ENCODE measurements around the gene TBC1D7. TPM values are rescaled to one million over a fixed set of nuclear protein-coding genes. Genes with fewer than 3 reads are reported as not detected.

TBC1D7 gene
- polyA plus RNA-seq, 3 donors: 6.6 to 10.8 (median 9.2) TPM

GRCh38 chr6:13261464-13261994 is 66.8 kb downstream of the TBC1D7 start:
- H3K27ac ChIP-seq (ENCODE audit: low read depth, low read length): no peak overlapping the region
- WGBS, 3 donors: 34 to 83% (median 41%) methylated on average over 1 of the region's 1 CpG

GRCh38 chr6:13260831-13261230 is 67.5 kb downstream of the TBC1D7 start:
- WGBS, 3 donors: 82 to 93% (median 92%) methylated on average over 5 of the region's 5 CpGs
- H3K27ac ChIP-seq (ENCODE audit: low read depth, low read length): no peak overlapping the region

DNA sequence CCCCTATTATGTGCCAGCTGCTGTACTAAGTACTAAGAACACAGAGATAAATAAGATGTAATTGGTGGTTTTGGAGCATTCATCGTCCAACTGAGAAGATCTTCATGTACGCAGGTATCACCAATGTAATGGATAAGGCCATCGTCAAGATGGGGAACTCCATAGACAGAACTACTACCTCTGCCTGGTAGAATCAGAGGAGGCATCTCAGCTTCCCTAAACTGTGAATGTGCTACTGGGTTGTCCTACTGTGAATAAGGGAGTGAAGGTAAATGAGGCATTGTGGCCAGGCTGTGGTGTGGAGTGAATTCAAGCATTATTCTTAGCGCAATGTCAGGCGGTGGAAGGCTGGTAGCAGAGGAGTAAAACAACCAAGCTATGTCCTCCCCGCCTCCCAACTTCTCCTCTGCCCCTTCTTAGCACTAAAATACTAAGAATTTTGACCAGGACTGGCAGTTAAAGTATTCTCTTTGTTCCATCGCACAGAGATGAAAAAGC is 68.2 kb downstream of the TBC1D7 start:
- 87 to 94% (median 91%) methylated on average over 7 of the region's 7 CpGs for WGBS, 3 donors
- no peak overlapping the region for H3K27ac ChIP-seq (ENCODE audit: low read depth, low read length)

DNA sequence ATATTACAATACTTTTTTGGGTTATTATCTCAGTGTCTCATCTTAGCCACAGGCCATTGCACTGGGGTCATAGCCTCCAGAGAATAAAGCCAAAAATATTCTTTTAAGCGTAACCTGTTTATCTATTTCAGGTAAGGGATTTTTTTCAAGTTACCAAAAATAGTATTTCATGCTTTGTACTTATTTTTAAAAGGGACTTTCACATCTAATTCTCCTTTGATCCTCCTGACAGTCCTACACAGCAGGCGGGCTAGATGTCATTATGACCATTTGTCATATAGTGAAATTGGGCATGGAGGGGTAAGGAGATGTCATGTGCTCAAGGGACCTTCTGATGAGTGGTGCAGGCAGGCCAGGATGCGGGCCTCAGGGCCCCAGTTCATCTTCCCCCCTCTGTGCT is 68.9 kb downstream of the TBC1D7 start:
- no peak overlapping the region for H3K27ac ChIP-seq (ENCODE audit: low read depth, low read length)
- WGBS, 3 donors: 93 to 96% (median 95%) methylated on average over 3 of the region's 3 CpGs

DNA sequence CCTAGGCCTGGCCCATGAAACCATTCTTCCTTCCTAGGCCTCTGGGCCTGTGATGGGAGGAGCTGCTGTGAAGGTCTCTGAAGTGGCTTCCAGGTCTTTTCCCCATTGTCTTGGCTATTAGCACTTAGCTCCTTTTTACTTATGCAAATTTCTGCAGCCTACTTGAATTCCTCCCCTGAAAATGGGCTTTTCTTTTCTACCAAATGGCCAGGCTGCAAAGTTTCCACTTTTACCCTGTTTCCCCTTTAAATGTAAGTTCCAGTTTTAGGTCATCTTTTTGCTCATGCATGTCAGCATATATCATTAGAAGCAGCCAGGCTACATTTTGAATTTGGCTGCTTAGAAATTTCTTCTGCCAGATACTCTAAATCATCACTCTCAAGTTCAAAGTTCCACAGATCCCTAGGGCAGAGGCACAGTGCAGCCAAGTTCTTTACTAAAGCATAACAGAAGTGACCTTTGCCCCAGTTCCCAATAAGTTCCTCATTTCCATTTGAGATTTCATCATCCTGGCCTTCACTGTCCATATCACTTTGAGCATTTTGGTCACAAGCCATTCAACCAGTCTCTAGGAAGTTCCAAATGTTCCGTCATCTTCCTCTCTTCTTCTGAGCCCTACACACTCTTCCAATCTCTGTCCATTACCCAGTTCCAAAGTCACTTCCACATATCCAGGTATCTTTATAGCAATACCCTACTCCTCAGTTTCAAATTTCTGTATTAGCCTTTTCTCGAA is 71.9 kb downstream of the TBC1D7 start:
- WGBS, 3 donors: 70 to 84% (median 76%) methylated on average over 2 of the region's 2 CpGs
- no peak overlapping the region for H3K27ac ChIP-seq (ENCODE audit: low read depth, low read length)

Other genes starting within 250 kb of the TBC1D7 start
- gene GFOD1, start 159.1 kb upstream of the TBC1D7 start, polyA plus RNA-seq: 1 to 10 TPM; 2.0 to 8.0 (median 6.5) TPM
- gene SIRT5, start 246.1 kb upstream of the TBC1D7 start, polyA plus RNA-seq: 1 to 10 TPM; 3.7 to 8.1 (median 5.9) TPM

Measured in adipose tissue (tissue), 3 donors.